IMR-90 (cell line): Measurements from ENCODE around the gene SYT6. TPM values are rescaled to one million over a fixed set of nuclear protein-coding genes. Genes with fewer than 3 reads are reported as not detected.

ENCODE experiments used
- ATAC-seq: fragments of 200-7000 bp; cut with Tn5 transposase; 2 replicates; pipeline ENCODE4 v1.9.1; 2020; ENCODE audit warnings: low read depth, mild to moderate bottlenecking, moderate library complexity
- BruUV-seq: library from RNA; stranded (reverse); fragments of 400-500 nt; replicated peaks from 2 replicates; lab custom pipeline; 2021; lab: Mats Ljungman, UMichigan
- CTCF ChIA-PET: fragments of 300-600 bp; formaldehyde crosslinking; extraction: SDS; loops from one replicate; lab custom pipeline; 2021; ENCODE audit warnings: antibody characterized with exemption; lab: Yijun Ruan, JAX
- POLR2A ChIA-PET: fragments of 300-600 bp; sonication (Branson Sonifier 250); formaldehyde crosslinking; loops from one replicate; lab custom pipeline; 2022; ENCODE audit warnings: antibody characterized with exemption; ENCODE audit not compliant: unreplicated experiment; lab: Charles Lee
- DNase-seq: peaks from one replicate; pipeline ENCODE4 v3.0.0; 2013
- H2AFZ ChIP-seq: replicated peaks from 2 replicates; pipeline ENCODE3; 2013; ENCODE audit warnings: low read length, mild to moderate bottlenecking; ENCODE audit not compliant: poor library complexity
- H2AK5ac ChIP-seq: 2 replicates; pipeline ENCODE4 v1.6.1; 2013; ENCODE audit warnings: low read depth, low read length, inconsistent platforms
- H2AK9ac ChIP-seq: replicated peaks from 2 replicates; pipeline ENCODE3; 2013; ENCODE audit warnings: mild to moderate bottlenecking, low read depth, low read length, moderate library complexity; ENCODE audit not compliant: poor library complexity
- H2BK120ac ChIP-seq: 2 replicates; pipeline ENCODE4 v1.6.1; 2013; ENCODE audit warnings: low read depth, low read length, inconsistent platforms
- H2BK15ac ChIP-seq: 3 replicates; pipeline ENCODE4 v1.6.1; 2013; ENCODE audit warnings: low read depth, low read length, inconsistent platforms
- H2BK20ac ChIP-seq: 2 replicates; pipeline ENCODE4 v1.6.1; 2013; ENCODE audit warnings: low read depth, mild to moderate bottlenecking, inconsistent platforms, low read length, moderate library complexity
- H2BK5ac ChIP-seq: 2 replicates; pipeline ENCODE4 v1.6.1; 2013; ENCODE audit warnings: mild to moderate bottlenecking, low read depth, low read length, inconsistent platforms; ENCODE audit not compliant: poor library complexity, severe bottlenecking
- H3K14ac ChIP-seq: replicated peaks from 2 replicates; pipeline ENCODE4 v1.6.1; 2013; ENCODE audit warnings: low read depth, low read length, inconsistent platforms
- H3K18ac ChIP-seq: 2 replicates; pipeline ENCODE4 v1.6.1; 2013; ENCODE audit warnings: low read depth, low read length, control low read depth
- H3K23ac ChIP-seq: 2 replicates; pipeline ENCODE4 v1.6.1; 2013; ENCODE audit warnings: low read depth, low read length, inconsistent platforms
- H3K27ac ChIP-seq: 2 replicates; pipeline ENCODE4 v1.5.1; 2013; ENCODE audit warnings: mild to moderate bottlenecking, control low read depth, low read length; ENCODE audit not compliant: insufficient read depth
- H3K27me3 ChIP-seq: 2 replicates; pipeline ENCODE4 v1.6.1; 2013; ENCODE audit warnings: low read length; ENCODE audit not compliant: control insufficient read depth, insufficient read depth
- H3K36me3 ChIP-seq: 2 replicates; pipeline ENCODE4 v1.6.1; 2013; ENCODE audit warnings: low read length, mixed read lengths; ENCODE audit not compliant: control insufficient read depth, insufficient read depth
- H3K4ac ChIP-seq: 2 replicates; pipeline ENCODE4 v1.6.1; 2013; ENCODE audit warnings: low read depth, low read length, inconsistent platforms
- H3K4me1 ChIP-seq: 2 replicates; pipeline ENCODE4 v1.6.1; 2013; ENCODE audit warnings: low read length, mixed read lengths; ENCODE audit not compliant: control insufficient read depth, insufficient read depth
- H3K4me2 ChIP-seq: 2 replicates; pipeline ENCODE4 v1.6.1; 2013; ENCODE audit warnings: low read depth, mild to moderate bottlenecking, control low read depth, low read length, moderate library complexity
- H3K4me3 ChIP-seq: 2 replicates; pipeline ENCODE4 v1.5.1; 2013; ENCODE audit warnings: low read depth, mild to moderate bottlenecking, control low read depth, low read length, moderate library complexity; ENCODE audit not compliant: insufficient read depth
- H3K56ac ChIP-seq: 2 replicates; pipeline ENCODE4 v1.6.1; 2013; ENCODE audit warnings: low read length, inconsistent platforms; ENCODE audit not compliant: insufficient read depth; ENCODE audit errors: extremely low read depth
- H3K79me1 ChIP-seq, 2 experiments: 2 replicates each; pipeline ENCODE4 v1.6.1; 2013; ENCODE audit warnings: low read length in 2 of 2, inconsistent platforms in 1 of 2, low read depth in 1 of 2
- H3K9ac ChIP-seq: 2 replicates; pipeline ENCODE4 v1.6.1; 2013; ENCODE audit warnings: low read depth, low read length, control low read depth
- H3K9me1 ChIP-seq: 2 replicates; pipeline ENCODE4 v1.6.1; 2013; ENCODE audit warnings: low read length, inconsistent platforms; ENCODE audit not compliant: insufficient read depth
- H3K9me3 ChIP-seq: 2 replicates; pipeline ENCODE4 v1.6.1; 2013; ENCODE audit warnings: low read length; ENCODE audit not compliant: control insufficient read depth, insufficient read depth
- H4K20me1 ChIP-seq: 2 replicates; pipeline ENCODE4 v1.6.1; 2013; ENCODE audit warnings: low read length, inconsistent platforms; ENCODE audit not compliant: insufficient read depth
- H4K5ac ChIP-seq: 2 replicates; pipeline ENCODE4 v1.6.1; 2013; ENCODE audit warnings: mild to moderate bottlenecking, low read depth, low read length, control low read depth
- H4K8ac ChIP-seq, 2 experiments: 2 replicates each; pipeline ENCODE4 v1.6.1; 2013; ENCODE audit warnings: low read depth in 2 of 2, low read length in 2 of 2, control low read depth in 1 of 2, inconsistent platforms in 1 of 2
- H4K91ac ChIP-seq: 2 replicates; pipeline ENCODE4 v1.6.1; 2013; ENCODE audit warnings: low read depth, low read length, inconsistent platforms; ENCODE audit not compliant: insufficient read depth
- CEBPB ChIP-seq: IDR thresholded peaks from 2 replicates; pipeline ENCODE4 v1.6.1; 2012; ENCODE audit warnings: low read depth, low read length, improper control_type of control experiment
- CHD1 ChIP-seq: IDR thresholded peaks from 2 replicates; pipeline ENCODE4 v1.6.1; 2012; ENCODE audit warnings: low read depth, low read length, improper control_type of control experiment
- CTCF ChIP-seq: conservative IDR thresholded peaks from 2 replicates; pipeline ENCODE4 v1.5.1; 2012; ENCODE audit warnings: mild to moderate bottlenecking, low read depth, low read length, improper control_type of control experiment
- ELK1 ChIP-seq: fragments of 150-350 bp; IDR thresholded peaks from 2 replicates; pipeline ENCODE4 v1.6.1; 2016; ENCODE audit warnings: low read depth, mild to moderate bottlenecking, low read length, moderate library complexity, borderline replicate concordance
- FOS ChIP-seq: fragments of 150-350 bp; IDR thresholded peaks from 2 replicates; pipeline ENCODE4 v1.6.1; 2016; ENCODE audit warnings: low read depth, low read length
- MAFK ChIP-seq: IDR thresholded peaks from 2 replicates; pipeline ENCODE4 v1.6.1; 2012; ENCODE audit warnings: low read depth, low read length, improper control_type of control experiment
- MAZ ChIP-seq: IDR thresholded peaks from 2 replicates; pipeline ENCODE4 v1.6.1; 2012; ENCODE audit warnings: low read depth, mild to moderate bottlenecking, low read length, improper control_type of control experiment, moderate library complexity, borderline replicate concordance
- MXI1 ChIP-seq: IDR thresholded peaks from 2 replicates; pipeline ENCODE4 v1.6.1; 2012; ENCODE audit warnings: low read depth, mild to moderate bottlenecking, low read length, moderate library complexity, borderline replicate concordance
- NFE2L2 ChIP-seq: fragments of 150-350 bp; IDR thresholded peaks from 2 replicates; pipeline ENCODE4 v1.6.1; 2016; ENCODE audit warnings: low read depth, mild to moderate bottlenecking, low read length
- POLR2A ChIP-seq: IDR thresholded peaks from 2 replicates; pipeline ENCODE4 v1.6.1; 2012; ENCODE audit warnings: mild to moderate bottlenecking, low read depth, low read length
- RAD21 ChIP-seq: IDR thresholded peaks from 2 replicates; pipeline ENCODE4 v1.6.1; 2012; ENCODE audit warnings: low read length, improper control_type of control experiment
- RCOR1 ChIP-seq: IDR thresholded peaks from 2 replicates; pipeline ENCODE4 v1.6.1; 2012; ENCODE audit warnings: mild to moderate bottlenecking, low read length, improper control_type of control experiment; ENCODE audit not compliant: insufficient replicate concordance
- RFX5 ChIP-seq: IDR thresholded peaks from 2 replicates; pipeline ENCODE4 v1.8.0; 2012; ENCODE audit warnings: low read depth, mild to moderate bottlenecking, low read length, moderate library complexity
- SMC3 ChIP-seq: fragments of 150-350 bp; IDR thresholded peaks from 2 replicates; pipeline ENCODE4 v1.6.1; 2016; ENCODE audit warnings: low read depth, mild to moderate bottlenecking, antibody characterized with exemption, low read length, moderate library complexity
- USF2 ChIP-seq: fragments of 150-350 bp; IDR thresholded peaks from 2 replicates; pipeline ENCODE4 v1.6.1; 2017; ENCODE audit warnings: mild to moderate bottlenecking, antibody characterized with exemption, low read length, low read depth
- WGBS, 2 experiments: methylation state at CpG; one replicate each; pipeline versions ENCODE4 v1.1.5 to v1.1.7; 2013; ENCODE audit warnings: missing lambda C conversion rate in 2 of 2; ENCODE audit not compliant: insufficient read length in 1 of 2; ENCODE audit errors: extremely low coverage in 2 of 2; 5-methylcytosine and 5-hydroxymethylcytosine counted together
- dilution Hi-C: fragments of 300-500 bp; cut with HindIII; formaldehyde crosslinking; loops from one replicate; pipeline ENCODE4 v1.14.3; 2018; ENCODE audit warnings: low sequenced_read_pairs; ENCODE audit not compliant: unreplicated experiment
- in situ Hi-C: fragments of 300-500 bp; cut with MboI; formaldehyde crosslinking; loops from 3 replicates; pipeline ENCODE4 v1.14.3; 2019; ENCODE audit warnings: low sequenced_read_pairs, inconsistent platforms, mixed read lengths
- intact Hi-C: fragments of 100-400 bp; cut with micrococcal nuclease; formaldehyde crosslinking; loops from 2 replicates; pipeline ENCODE4 v1.10.0; 2022
- polyA plus RNA-seq, 3 experiments: library from polyadenylated mRNA; depleted of rRNA; stranded (reverse); fragments of >200 nt; gene quantifications; 2 replicates each; pipeline ENCODE4 v1.2.3, GENCODE V29; 2012; ENCODE audit warnings: low replicate concordance in 1 of 3
- total RNA-seq: library from RNA; depleted of rRNA; stranded (reverse); fragments of >200 nt; gene quantifications from 2 replicates; pipeline ENCODE4 v1.2.3, GENCODE V29; 2012

Gene SYT6
- total and polyA plus RNA-seq, 2 of the 4 experiments (the other 2 are of a cell fraction) = not detected

- no peaks in the 10 kb centered on the region; the same call in 1 of the 2 replicates for H3K4me1 ChIP-seq
- in situ Hi-C loops = no loop called here
- peaks cover 62% of the 10 kb centered on the region for H3K27me3 ChIP-seq
- H3K27ac ChIP-seq = no peak overlapping the region
- ChIA-PET POLR2A (no interaction called here), CTCF (interaction anchor here (0.7 kb wide), 1 partner anchor 172 kb away, joined by 3 read pairs; no protein-coding TSS in a partner anchor)
- no peak overlapping the region for H3K4me3 ChIP-seq
- no peak overlapping the region for H4K8ac ChIP-seq
- H3K9me1 ChIP-seq = no peaks in the 10 kb centered on the region
- H3K36me3 ChIP-seq = no peaks in the 10 kb centered on the region
- no peak overlapping the region for H3K4ac ChIP-seq
- H2AK5ac ChIP-seq = no peak overlapping the region
- DNase-seq (no peak), ATAC-seq (no peak)
- WGBS, 2 experiments = no CpG with 5 or more reads among the region's 6 CpGs
- H4K20me1 ChIP-seq = no peaks in the 10 kb centered on the region
- H3K9me3 ChIP-seq = peaks cover 1% of the 10 kb centered on the region; the same call in 1 of the 2 replicates
- no peak overlapping the region for H2BK20ac ChIP-seq
- no peak for TF ChIP-seq MAFK
- TF ChIP-seq ELK1 = no peak
- no peak for TF ChIP-seq RCOR1
- TF ChIP-seq CHD1 = no peak
- TF ChIP-seq MXI1 = no peak
- TF ChIP-seq SMC3 = no peak
- TF ChIP-seq POLR2A = no peak
- TF ChIP-seq RAD21 = no peak
- no peak for TF ChIP-seq MAZ
- TF ChIP-seq USF2 = no peak
- no peak for TF ChIP-seq CTCF
- TF ChIP-seq CEBPB = no peak
- TF ChIP-seq NFE2L2 = no peak
- no peak for TF ChIP-seq FOS
- no peak for TF ChIP-seq RFX5
- intact Hi-C loops = no loop called here
- H4K5ac ChIP-seq = no peak overlapping the region
- no peak overlapping the region for H3K56ac ChIP-seq
- no peak overlapping the region for H2AK9ac ChIP-seq
- H3K23ac ChIP-seq = no peak overlapping the region
- H3K4me2 ChIP-seq = no peak overlapping the region
- no peak overlapping the region for H2BK120ac ChIP-seq
- no peak overlapping the region for H3K18ac ChIP-seq
- no peak overlapping the region for H3K14ac ChIP-seq
- H2AFZ ChIP-seq = no peak overlapping the region
- H2BK5ac ChIP-seq = no peak overlapping the region
- no peak overlapping the region for H2BK15ac ChIP-seq
- dilution Hi-C loops = no loop called here
- H4K91ac ChIP-seq = no peak overlapping the region
- H3K9ac ChIP-seq = no peak overlapping the region
- no TSS peak for BruUV-seq
- H3K79me1 ChIP-seq = no peaks in the 10 kb centered on the region
These were observed 4.5 kb downstream of the SYT6 start for GRCh38 chr1:114149211-114149610.
